ENCODE data around the gene RARRES1.

The RARRES1 gene

GRCh38 chr3:158765518-158766205, 33.4 kb upstream of the RARRES1 start:
- no peak for DNase-seq (ENCODE audit: low spot score)

GRCh38 chr3:158763421-158763820, 31.2 kb upstream of the RARRES1 start:
- no peak for DNase-seq (ENCODE audit: low spot score)

- no peak for DNase-seq (ENCODE audit: low spot score)
These were observed 30.4 kb upstream of the RARRES1 start for GRCh38 chr3:158762701-158763100.

- no peak for DNase-seq (ENCODE audit: low spot score)
These were observed 29.1 kb upstream of the RARRES1 start for GRCh38 chr3:158761350-158761749.

GRCh38 chr3:158755421-158755820, 23.2 kb upstream of the RARRES1 start:
- DNase-seq (ENCODE audit: low spot score), result no peak

GRCh38 chr3:158753854-158754253, 21.6 kb upstream of the RARRES1 start:
- no peak for DNase-seq (ENCODE audit: low spot score)

- no peak for DNase-seq (ENCODE audit: low spot score)
These were observed 19.1 kb upstream of the RARRES1 start for GRCh38 chr3:158751316-158751715.

- no peak for DNase-seq (ENCODE audit: low spot score)
These were observed 17.8 kb upstream of the RARRES1 start for GRCh38 chr3:158750016-158750415.

- no peak for DNase-seq (ENCODE audit: low spot score)
These were observed 17.3 kb upstream of the RARRES1 start for GRCh38 chr3:158749526-158749925.

GRCh38 chr3:158748237-158748828, 16.1 kb upstream of the RARRES1 start:
- DNase-seq (ENCODE audit: low spot score), result no peak

GRCh38 chr3:158747417-158747816, 15.2 kb upstream of the RARRES1 start:
- DNase-seq (ENCODE audit: low spot score), result no peak

GRCh38 chr3:158745551-158745950, 13.3 kb upstream of the RARRES1 start:
- DNase-seq (ENCODE audit: low spot score), result no peak

- DNase-seq (ENCODE audit: low spot score), result no peak
These were observed 12.5 kb upstream of the RARRES1 start for GRCh38 chr3:158744567-158745288.

- DNase-seq (ENCODE audit: low spot score), result no peak
These were observed 11.7 kb upstream of the RARRES1 start for GRCh38 chr3:158743664-158744566.

- no peak for DNase-seq (ENCODE audit: low spot score)
These were observed 10.8 kb upstream of the RARRES1 start for GRCh38 chr3:158742871-158743663.

- no peak for DNase-seq (ENCODE audit: low spot score)
These were observed 7.4 kb upstream of the RARRES1 start for GRCh38 chr3:158739661-158740060.

GRCh38 chr3:158739078-158739477, 6.8 kb upstream of the RARRES1 start:
- DNase-seq (ENCODE audit: low spot score), result no peak

GRCh38 chr3:158738653-158739052, 6.4 kb upstream of the RARRES1 start:
- no peak for DNase-seq (ENCODE audit: low spot score)

- DNase-seq (ENCODE audit: low spot score), result no peak
These were observed 5.8 kb upstream of the RARRES1 start for GRCh38 chr3:158737976-158738615.

GRCh38 chr3:158737410-158737809, 5.2 kb upstream of the RARRES1 start:
- no peak for DNase-seq (ENCODE audit: low spot score)

Measured in RKO (cell line).